ENCODE data around the gene KIAA0513. TPM values are rescaled to one million over a fixed set of nuclear protein-coding genes. Genes with fewer than 3 reads are reported as not detected.

The KIAA0513 gene
- total RNA-seq, 1 experiment from 2014 or later, result 8.7 TPM

- no peaks in the 10 kb centered on the region for H3K27me3 ChIP-seq (ENCODE audit: control insufficient read depth, insufficient read depth, low read length)
- POLR2A ChIA-PET, result no interaction called here
- no peak for DNase-seq (ENCODE audit: low read depth, low spot score)
- intact Hi-C loops (cut with micrococcal nuclease; ENCODE audit: unreplicated experiment) (no loop called here), in situ Hi-C loops (cut with HindIII; ENCODE audit: low pct_unique_long_range_greater_than_20kb, low sequenced_read_pairs) (no loop called here)
- no peak overlapping the region for H3K4me3 ChIP-seq (ENCODE audit: low read depth in 2 of 2, low read length in 2 of 2)
- peaks cover 30% of the 10 kb centered on the region for H3K4me1 ChIP-seq (ENCODE audit: control insufficient read depth, insufficient read depth, low read length)
- CTCF ChIA-PET, result no interaction called here
- TF ChIP-seq SIN3A (IDR thresholded peaks at IDR 0.05; ENCODE audit: borderline replicate concordance, insufficient read depth, low read depth, low read length), result no peak
- TF ChIP-seq REST (IDR thresholded peaks at IDR 0.05; ENCODE audit: insufficient read depth in 1 of 2, low read depth in 2 of 2, low read length in 1 of 2), result no peak
- TF ChIP-seq POLR2AphosphoS5 (IDR thresholded peaks at IDR 0.05; ENCODE audit: low read depth, low read length), result no peak
- no peak for TF ChIP-seq TCF7L2 (IDR thresholded peaks at IDR 0.05; ENCODE audit: low read depth, low read length)
- no peak for TF ChIP-seq CTCF (IDR thresholded peaks at IDR 0.05)
- no TSS peak for BruUV-seq (replicated peaks)
- peaks cover 7% of the 10 kb centered on the region for H3K36me3 ChIP-seq (ENCODE audit: control insufficient read depth, insufficient read depth, low read length)
- no peaks in the 10 kb centered on the region for H3K9me3 ChIP-seq (ENCODE audit: control insufficient read depth, insufficient read depth, low read depth, low read length)
- no peak for ATAC-seq
- peak overlapping the region; percentile 63; the same call in 1 of the 2 replicates for H3K27ac ChIP-seq (ENCODE audit: low read length)
Observed at GRCh38 chr16:84992717-84993075, 34.9 kb upstream of the KIAA0513 start.

- peaks cover 5% of the 10 kb centered on the region for H3K36me3 ChIP-seq (ENCODE audit: control insufficient read depth, insufficient read depth, low read length)
- in situ Hi-C loops (cut with HindIII; ENCODE audit: low pct_unique_long_range_greater_than_20kb, low sequenced_read_pairs), result no loop called here
- H3K4me3 ChIP-seq (ENCODE audit: low read depth in 2 of 2, low read length in 2 of 2), result no peak overlapping the region
- ChIA-PET POLR2A (no interaction called here), CTCF (no interaction called here)
- peaks cover 37% of the 10 kb centered on the region for H3K4me1 ChIP-seq (ENCODE audit: control insufficient read depth, insufficient read depth, low read length)
- H3K27me3 ChIP-seq (ENCODE audit: control insufficient read depth, insufficient read depth, low read length), result no peaks in the 10 kb centered on the region
- intact Hi-C loops (cut with micrococcal nuclease; ENCODE audit: unreplicated experiment), result no loop called here
- TF ChIP-seq REST (IDR thresholded peaks at IDR 0.05; ENCODE audit: insufficient read depth in 1 of 2, low read depth in 2 of 2, low read length in 1 of 2) (no peak), POLR2AphosphoS5 (IDR thresholded peaks at IDR 0.05; ENCODE audit: low read depth, low read length) (no peak), TCF7L2 (IDR thresholded peaks at IDR 0.05; ENCODE audit: low read depth, low read length) (no peak), CTCF (IDR thresholded peaks at IDR 0.05) (no peak), SIN3A (IDR thresholded peaks at IDR 0.05; ENCODE audit: borderline replicate concordance, insufficient read depth, low read depth, low read length) (no peak)
- ATAC-seq (no peak), DNase-seq (ENCODE audit: low read depth, low spot score) (no peak)
- H3K9me3 ChIP-seq (ENCODE audit: control insufficient read depth, insufficient read depth, low read depth, low read length), result no peaks in the 10 kb centered on the region
- H3K27ac ChIP-seq (ENCODE audit: low read length), result peak overlapping the region; percentile 80
- no TSS peak for BruUV-seq (replicated peaks)
Observed at GRCh38 chr16:84993926-84994325, 33.7 kb upstream of the KIAA0513 start.
